ENCODE results near the gene SAMHD1. TPM values are rescaled to one million over a fixed set of nuclear protein-coding genes. Genes with fewer than 3 reads are reported as not detected.

SAMHD1 gene
- total and polyA plus RNA-seq, 2 of the 8 experiments (the other 6 are each of a cell fraction or from before 2014, with no cell fraction given): 22.0 to 37.1 TPM

GRCh38 chr20:36974660-36975059, 23.2 kb upstream of the SAMHD1 start:
- TF ChIP-seq SRF (IDR thresholded peaks at IDR 0.05; ENCODE audit: low read depth, low read length) (no peak), KDM1A (IDR thresholded peaks at IDR 0.05; ENCODE audit: borderline replicate concordance, low read length) (no peak), SUZ12 (IDR thresholded peaks at IDR 0.05; ENCODE audit: low read length) (no peak), SIRT6 (IDR thresholded peaks at IDR 0.05; ENCODE audit: low read length) (no peak), ATF3 (IDR thresholded peaks at IDR 0.05; ENCODE audit: insufficient read depth, low read depth, low read length) (no peak), RBBP5 (IDR thresholded peaks at IDR 0.05; ENCODE audit: borderline replicate concordance, low read depth, low read length) (no peak), RXRA (IDR thresholded peaks at IDR 0.05; ENCODE audit: insufficient read depth, low read depth, low read length) (no peak), RAD21 (IDR thresholded peaks at IDR 0.05 in 1 of 2, conservative IDR thresholded peaks at IDR 0.05 in 1 of 2; ENCODE audit: low read depth in 2 of 2, low read length in 2 of 2) (no peak), SAP30 (IDR thresholded peaks at IDR 0.05; ENCODE audit: insufficient read depth, insufficient replicate concordance, low read length) (no peak), CTBP2 (IDR thresholded peaks at IDR 0.05; ENCODE audit: borderline replicate concordance, insufficient read depth, insufficient read length, low read length) (no peak), EP300 (IDR thresholded peaks at IDR 0.05; ENCODE audit: borderline replicate concordance in 1 of 2, low read depth in 2 of 2, low read length in 2 of 2) (no peak)
- no peak overlapping the region for H3K23ac ChIP-seq (ENCODE audit: insufficient read length)
- H4K91ac ChIP-seq (replicated peaks; ENCODE audit: insufficient read length, low read length): no peak overlapping the region
- no peak overlapping the region for H3K4me2 ChIP-seq (ENCODE audit: insufficient read depth in 1 of 2, low read depth in 2 of 2, low read length in 2 of 2)
- no peak overlapping the region for H4K8ac ChIP-seq (ENCODE audit: extremely low read depth, insufficient read depth, low read length)
- FAIRE-seq (no peak), DNase-seq (ENCODE audit: low read depth in 1 of 2, low spot score in 2 of 2) (no peak)
- no peaks in the 10 kb centered on the region for H3K79me2 ChIP-seq (ENCODE audit: control insufficient read depth in 1 of 2, insufficient read depth in 2 of 2, low read length in 2 of 2)
- no peaks in the 10 kb centered on the region for H3K27me3 ChIP-seq (replicated peaks in 1 of 4; ENCODE audit: control insufficient read depth in 3 of 4, extremely low read depth in 1 of 4, insufficient read depth in 3 of 4, low read length in 3 of 4)
- H4K20me1 ChIP-seq (replicated peaks in 1 of 2; ENCODE audit: control insufficient read depth in 1 of 2, insufficient read depth in 2 of 2, low read length in 2 of 2): no peaks in the 10 kb centered on the region
- no peak overlapping the region for H2BK12ac ChIP-seq (ENCODE audit: low read depth, low read length)
- H3K9ac ChIP-seq (replicated peaks in 1 of 4; ENCODE audit: extremely low read depth in 1 of 4, low read depth in 3 of 4, low read length in 3 of 4): no peak overlapping the region
- H3K4me3 ChIP-seq (ENCODE audit: extremely low read depth in 1 of 4, insufficient read depth in 2 of 4, low read depth in 3 of 4, low read length in 4 of 4): no peak overlapping the region
- H3K23me2 ChIP-seq (ENCODE audit: low read depth, low read length): no peaks in the 10 kb centered on the region
- no peak overlapping the region for H3K56ac ChIP-seq (replicated peaks; ENCODE audit: insufficient read length, low read depth, low read length)
- WGBS, 2 experiments (ENCODE audit: extremely low coverage in 1 of 2, insufficient coverage in 1 of 2, insufficient read length in 1 of 2, insufficient replicate concordance in 2 of 2, low coverage in 1 of 2, low lambda C conversion rate in 2 of 2, missing lambda C conversion rate in 1 of 2): 91% methylated on average over 3 of the region's 3 CpGs; no CpG with 5 or more reads in 1 of the 2 experiments
- no peak overlapping the region for H2BK15ac ChIP-seq (ENCODE audit: low read length)
- H3K18ac ChIP-seq (ENCODE audit: extremely low read depth, low read length): no peak overlapping the region
- H3K4ac ChIP-seq (replicated peaks; ENCODE audit: insufficient read length, low read depth, low read length): no peak overlapping the region
- H3K79me1 ChIP-seq (ENCODE audit: low read depth, low read length): no peaks in the 10 kb centered on the region
- H3K27ac ChIP-seq (ENCODE audit: low read depth, low read length): no peak overlapping the region
- peaks cover 0 to 3% of the 10 kb centered on the region in 2 experiments; a peak in 2 of 4 replicates for H3K9me3 ChIP-seq (ENCODE audit: insufficient read depth in 2 of 2, low read depth in 1 of 2, low read length in 1 of 2)
- no peak overlapping the region for H4K5ac ChIP-seq (ENCODE audit: insufficient read length, low read depth, low read length)
- no peak overlapping the region for H2AFZ ChIP-seq (ENCODE audit: low read length)
- no peak overlapping the region for H3K14ac ChIP-seq (ENCODE audit: insufficient read length)
- H2AK5ac ChIP-seq (ENCODE audit: low read depth, low read length): no peak overlapping the region
- no peak overlapping the region for H2BK20ac ChIP-seq (ENCODE audit: low read length)
- ChIA-PET POLR2A (ENCODE audit: partially characterized antibody) (interaction anchor here (1.2 kb wide), 1 partner anchor 21 kb away, joined by 4 read pairs; no protein-coding TSS in a partner anchor), CTCF (ENCODE audit: partially characterized antibody) (interaction anchor here (0.9 to 1.5 kb wide), 2 partner anchors 48 to 108 kb away, joined by 3 read pairs; no protein-coding TSS in a partner anchor)
- no peak overlapping the region for H2BK120ac ChIP-seq (replicated peaks; ENCODE audit: low read depth, low read length)
- no peak overlapping the region for H2BK5ac ChIP-seq (ENCODE audit: low read depth, low read length)
- H3K36me3 ChIP-seq (ENCODE audit: control insufficient read depth in 2 of 4, insufficient read depth in 4 of 4, low read length in 3 of 4): no peaks in the 10 kb centered on the region
- no peaks in the 10 kb centered on the region for H3K4me1 ChIP-seq (replicated peaks in 1 of 4; ENCODE audit: control insufficient read depth in 3 of 4, insufficient read depth in 4 of 4, low read length in 3 of 4)
